Measurements from ENCODE around the gene PPM1A.

PPM1A gene

DNA sequence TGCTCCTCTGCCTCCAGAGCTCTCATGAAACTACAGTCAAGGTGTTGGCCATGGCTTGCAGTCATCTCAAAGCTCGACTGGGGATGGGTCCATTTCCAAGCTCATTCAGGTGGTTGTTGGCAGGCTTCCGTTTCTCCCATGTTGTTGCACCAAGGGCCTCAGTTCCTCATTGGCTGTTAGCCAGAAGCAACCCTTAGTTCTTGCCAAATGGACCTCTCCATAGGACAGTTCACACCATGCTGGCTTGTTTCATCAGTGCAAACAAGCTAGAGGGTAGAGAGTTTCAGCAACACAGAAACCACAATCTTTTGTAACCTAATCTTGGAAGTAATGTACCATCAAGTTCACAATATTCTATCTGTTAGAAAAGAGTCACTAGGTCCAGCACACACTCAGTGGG is 22.7 kb upstream of the PPM1A start:
- H3K4me3 ChIP-seq (ENCODE audit: low read depth, low read length) = no peak overlapping the region
- no peak for DNase-seq (ENCODE audit: low read depth)
- TF ChIP-seq, protein P1, sequence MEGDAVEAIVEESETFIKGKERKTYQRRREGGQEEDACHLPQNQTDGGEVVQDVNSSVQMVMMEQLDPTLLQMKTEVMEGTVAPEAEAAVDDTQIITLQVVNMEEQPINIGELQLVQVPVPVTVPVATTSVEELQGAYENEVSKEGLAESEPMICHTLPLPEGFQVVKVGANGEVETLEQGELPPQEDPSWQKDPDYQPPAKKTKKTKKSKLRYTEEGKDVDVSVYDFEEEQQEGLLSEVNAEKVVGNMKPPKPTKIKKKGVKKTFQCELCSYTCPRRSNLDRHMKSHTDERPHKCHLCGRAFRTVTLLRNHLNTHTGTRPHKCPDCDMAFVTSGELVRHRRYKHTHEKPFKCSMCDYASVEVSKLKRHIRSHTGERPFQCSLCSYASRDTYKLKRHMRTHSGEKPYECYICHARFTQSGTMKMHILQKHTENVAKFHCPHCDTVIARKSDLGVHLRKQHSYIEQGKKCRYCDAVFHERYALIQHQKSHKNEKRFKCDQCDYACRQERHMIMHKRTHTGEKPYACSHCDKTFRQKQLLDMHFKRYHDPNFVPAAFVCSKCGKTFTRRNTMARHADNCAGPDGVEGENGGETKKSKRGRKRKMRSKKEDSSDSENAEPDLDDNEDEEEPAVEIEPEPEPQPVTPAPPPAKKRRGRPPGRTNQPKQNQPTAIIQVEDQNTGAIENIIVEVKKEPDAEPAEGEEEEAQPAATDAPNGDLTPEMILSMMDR (IDR thresholded peaks at IDR 0.05; ENCODE audit: control insufficient read depth, extremely low read depth, insufficient read depth) = no peak

DNA sequence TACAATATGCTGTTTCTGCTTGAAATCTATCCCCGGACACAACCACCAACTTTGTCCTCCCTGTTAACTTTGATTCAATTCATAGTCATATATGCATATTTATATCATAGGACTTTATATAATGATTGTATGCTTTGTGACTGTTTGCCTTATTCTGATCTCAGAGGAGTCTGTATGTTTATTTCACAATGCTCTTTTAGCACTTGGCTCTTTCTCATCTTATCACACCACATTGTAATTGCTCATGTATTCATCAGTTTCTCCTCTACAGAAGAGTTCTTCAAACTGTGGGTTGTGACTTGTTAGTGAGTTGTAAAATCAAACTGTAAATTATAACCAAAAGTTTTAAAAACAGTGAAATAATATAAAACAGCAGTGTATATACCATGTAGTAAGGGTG is 21.7 kb upstream of the PPM1A start:
- TF ChIP-seq, protein P1 (IDR thresholded peaks at IDR 0.05; ENCODE audit: control insufficient read depth, extremely low read depth, insufficient read depth) = no peak
- DNase-seq (ENCODE audit: low read depth) = no peak
- H3K4me3 ChIP-seq (ENCODE audit: low read depth, low read length) = no peak overlapping the region

DNA sequence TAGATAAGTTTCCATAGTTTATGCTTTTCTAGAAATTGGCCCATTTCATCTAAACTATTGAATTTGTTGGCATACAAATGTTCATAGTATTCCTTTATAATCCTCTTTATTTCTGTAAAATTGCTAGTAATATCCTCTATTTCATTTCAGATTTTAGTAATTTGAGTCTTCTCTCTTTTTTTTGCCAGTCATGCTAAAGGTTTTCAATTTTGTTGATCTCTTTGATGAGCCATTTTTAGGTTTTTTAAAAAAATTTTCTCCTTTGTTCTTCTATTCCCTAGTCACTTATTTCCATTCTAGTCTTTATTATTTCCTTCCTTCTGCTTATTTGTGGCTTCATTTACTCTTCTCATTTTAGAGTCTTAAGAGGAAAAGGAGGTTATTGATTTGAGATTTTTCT is 19.4 kb upstream of the PPM1A start:
- DNase-seq (ENCODE audit: low read depth) = no peak
- TF ChIP-seq, protein P1 (IDR thresholded peaks at IDR 0.05; ENCODE audit: control insufficient read depth, extremely low read depth, insufficient read depth) = no peak
- no peak overlapping the region for H3K4me3 ChIP-seq (ENCODE audit: low read depth, low read length)

DNA sequence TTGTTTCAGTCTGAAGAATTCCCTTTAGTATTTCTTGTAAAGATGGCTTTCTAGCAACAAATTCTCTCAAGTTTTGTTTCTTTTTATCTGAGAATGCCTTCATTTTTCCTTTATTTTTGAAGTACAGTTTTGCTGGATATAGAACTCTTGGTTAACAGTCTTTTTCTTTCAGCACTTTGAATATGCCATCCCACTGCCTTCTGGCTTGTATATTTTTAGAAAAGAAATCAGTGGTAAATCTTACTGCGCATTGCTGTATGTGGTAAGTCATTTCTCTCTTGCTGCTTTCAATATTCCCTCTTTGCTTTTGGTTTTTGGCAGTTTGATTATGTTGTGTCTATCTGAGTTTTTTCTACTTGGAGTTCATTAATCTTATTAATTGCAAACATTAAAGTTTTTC is 16.8 kb upstream of the PPM1A start:
- TF ChIP-seq, protein P1 (IDR thresholded peaks at IDR 0.05; ENCODE audit: control insufficient read depth, extremely low read depth, insufficient read depth) = no peak

DNA sequence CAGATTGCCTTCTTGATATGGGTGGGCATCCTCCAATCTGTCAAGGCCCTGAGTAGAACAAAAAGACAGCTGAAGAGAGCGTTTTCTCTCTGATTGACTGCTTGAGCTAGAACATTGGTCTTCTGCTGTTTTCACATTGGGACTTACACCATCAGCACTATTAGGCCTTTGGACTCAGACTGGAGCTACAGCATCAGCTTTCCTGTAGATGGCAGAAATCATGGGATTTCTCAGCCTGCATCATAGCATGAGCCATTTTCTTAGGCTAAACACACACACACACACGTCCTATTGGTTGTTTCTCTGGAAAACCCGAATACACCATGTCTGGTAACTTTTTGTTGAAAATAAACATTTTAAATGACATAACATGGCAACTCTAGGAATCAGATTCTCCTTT is 15.8 kb upstream of the PPM1A start:
- TF ChIP-seq, protein P1 (IDR thresholded peaks at IDR 0.05; ENCODE audit: control insufficient read depth, extremely low read depth, insufficient read depth) = no peak
- H3K4me3 ChIP-seq (ENCODE audit: low read depth, low read length) = no peak overlapping the region
- no peak for DNase-seq (ENCODE audit: low read depth)

More for the DNA sequence above, 16.8 kb upstream of the PPM1A start:
- DNase-seq (ENCODE audit: low read depth) = no peak
- no peak overlapping the region for H3K4me3 ChIP-seq (ENCODE audit: low read depth, low read length)

DNA sequence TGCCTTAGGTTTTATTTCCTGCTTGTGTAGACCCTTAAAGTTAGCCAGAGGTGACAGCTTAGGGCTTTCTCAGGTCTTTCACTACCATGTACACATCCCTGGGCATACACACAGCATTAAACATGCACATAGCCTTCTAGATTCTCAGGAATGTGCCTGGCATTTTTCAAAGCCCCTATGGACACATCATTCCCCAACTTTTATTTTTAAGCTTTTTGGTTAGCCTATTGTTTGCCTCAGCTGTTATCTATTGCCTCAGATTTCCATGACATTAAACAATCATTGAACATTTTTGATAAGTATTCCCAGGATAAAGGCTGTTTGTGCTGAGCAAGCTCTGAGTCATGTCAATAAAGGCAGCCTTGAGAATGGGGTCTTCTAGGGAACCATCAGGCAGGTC is 15.1 kb upstream of the PPM1A start:
- no peak for DNase-seq (ENCODE audit: low read depth)
- H3K4me3 ChIP-seq (ENCODE audit: low read depth, low read length) = no peak overlapping the region
- TF ChIP-seq, protein P1 (IDR thresholded peaks at IDR 0.05; ENCODE audit: control insufficient read depth, extremely low read depth, insufficient read depth) = no peak

DNA sequence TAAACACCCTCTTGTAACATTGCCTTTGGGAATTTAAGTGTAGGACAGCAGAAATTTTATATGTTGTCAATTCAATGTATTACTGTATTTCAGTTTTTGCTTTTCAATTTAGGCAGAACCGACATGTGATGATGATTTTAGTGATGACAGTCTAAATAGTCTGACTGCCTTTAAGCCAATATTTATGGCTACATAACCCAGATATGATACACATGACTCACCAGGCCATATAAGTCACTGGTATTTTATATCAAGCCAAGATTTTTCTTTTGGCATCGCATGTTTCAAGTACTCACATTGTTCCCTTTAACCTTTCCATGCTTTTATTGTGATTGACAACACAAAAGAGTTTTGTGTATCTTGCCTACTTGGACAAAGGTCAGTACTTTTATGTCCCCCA is 13.6 kb upstream of the PPM1A start:
- TF ChIP-seq, protein P1 (IDR thresholded peaks at IDR 0.05; ENCODE audit: control insufficient read depth, extremely low read depth, insufficient read depth) = no peak
- no peak for DNase-seq (ENCODE audit: low read depth)
- H3K4me3 ChIP-seq (ENCODE audit: low read depth, low read length) = no peak overlapping the region
